ENCODE data around the gene PTPN4.

- TF ChIP-seq RARB (CRISPR knock-in tag; IDR thresholded peaks at IDR 0.05) (no peak), ZFP30 (CRISPR knock-in tag; IDR thresholded peaks at IDR 0.05) (no peak)
- TF ChIP-seq, protein P1, sequence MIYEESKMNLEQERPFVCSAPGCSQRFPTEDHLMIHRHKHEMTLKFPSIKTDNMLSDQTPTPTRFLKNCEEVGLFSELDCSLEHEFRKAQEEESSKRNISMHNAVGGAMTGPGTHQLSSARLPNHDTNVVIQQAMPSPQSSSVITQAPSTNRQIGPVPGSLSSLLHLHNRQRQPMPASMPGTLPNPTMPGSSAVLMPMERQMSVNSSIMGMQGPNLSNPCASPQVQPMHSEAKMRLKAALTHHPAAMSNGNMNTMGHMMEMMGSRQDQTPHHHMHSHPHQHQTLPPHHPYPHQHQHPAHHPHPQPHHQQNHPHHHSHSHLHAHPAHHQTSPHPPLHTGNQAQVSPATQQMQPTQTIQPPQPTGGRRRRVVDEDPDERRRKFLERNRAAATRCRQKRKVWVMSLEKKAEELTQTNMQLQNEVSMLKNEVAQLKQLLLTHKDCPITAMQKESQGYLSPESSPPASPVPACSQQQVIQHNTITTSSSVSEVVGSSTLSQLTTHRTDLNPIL (CRISPR knock-in tag; IDR thresholded peaks at IDR 0.05; ENCODE audit: low read depth), result no peak
These were observed 17.9 kb upstream of the PTPN4 start for GRCh38 chr2:119741868-119742267.
